ENCODE data around the gene TARBP2.

- TF ChIP-seq, protein P1, sequence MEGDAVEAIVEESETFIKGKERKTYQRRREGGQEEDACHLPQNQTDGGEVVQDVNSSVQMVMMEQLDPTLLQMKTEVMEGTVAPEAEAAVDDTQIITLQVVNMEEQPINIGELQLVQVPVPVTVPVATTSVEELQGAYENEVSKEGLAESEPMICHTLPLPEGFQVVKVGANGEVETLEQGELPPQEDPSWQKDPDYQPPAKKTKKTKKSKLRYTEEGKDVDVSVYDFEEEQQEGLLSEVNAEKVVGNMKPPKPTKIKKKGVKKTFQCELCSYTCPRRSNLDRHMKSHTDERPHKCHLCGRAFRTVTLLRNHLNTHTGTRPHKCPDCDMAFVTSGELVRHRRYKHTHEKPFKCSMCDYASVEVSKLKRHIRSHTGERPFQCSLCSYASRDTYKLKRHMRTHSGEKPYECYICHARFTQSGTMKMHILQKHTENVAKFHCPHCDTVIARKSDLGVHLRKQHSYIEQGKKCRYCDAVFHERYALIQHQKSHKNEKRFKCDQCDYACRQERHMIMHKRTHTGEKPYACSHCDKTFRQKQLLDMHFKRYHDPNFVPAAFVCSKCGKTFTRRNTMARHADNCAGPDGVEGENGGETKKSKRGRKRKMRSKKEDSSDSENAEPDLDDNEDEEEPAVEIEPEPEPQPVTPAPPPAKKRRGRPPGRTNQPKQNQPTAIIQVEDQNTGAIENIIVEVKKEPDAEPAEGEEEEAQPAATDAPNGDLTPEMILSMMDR (IDR thresholded peaks at IDR 0.05), result no peak
- TF ChIP-seq EP300 (IDR thresholded peaks at IDR 0.05) (no peak), POLR2A (IDR thresholded peaks at IDR 0.05) (no peak)
Measured at GRCh38 chr12:53532021-53532420, 30.9 kb downstream of the TARBP2 start.

Data from upper lobe of left lung (tissue), 4 donors.